Inferior parietal cortex (tissue), 1 donor: ENCODE measurements around the gene DGKE.

Source experiments
- DNase-seq: peaks from one replicate; pipeline ENCODE4 v3.0.0-alpha.2; 2016; ENCODE audit errors: extremely low spot score

DGKE gene

GRCh38 chr17:56849131-56849530, 15.2 kb downstream of the DGKE start:
- DNase-seq: no peak

- no peak for DNase-seq
Measured at GRCh38 chr17:56850591-56850990, 16.6 kb downstream of the DGKE start.

GRCh38 chr17:56851008-56851407, 17.1 kb downstream of the DGKE start:
- DNase-seq: no peak

- DNase-seq: no peak
Measured at GRCh38 chr17:56861899-56862298, 27.9 kb downstream of the DGKE start.

GRCh38 chr17:56863974-56864373, 30.0 kb downstream of the DGKE start:
- no peak for DNase-seq

GRCh38 chr17:56866076-56866475, 32.1 kb downstream of the DGKE start:
- no peak for DNase-seq

- no peak for DNase-seq
Measured at GRCh38 chr17:56866496-56866895, 32.5 kb downstream of the DGKE start.

GRCh38 chr17:56867948-56868376, 34.0 kb downstream of the DGKE start:
- no peak for DNase-seq

- no peak for DNase-seq
Measured at GRCh38 chr17:56868716-56869115, 34.8 kb downstream of the DGKE start.

- no peak for DNase-seq
Measured at GRCh38 chr17:56870081-56870651, 36.2 kb downstream of the DGKE start.

- DNase-seq: no peak
Measured at GRCh38 chr17:56876766-56877179, 42.8 kb downstream of the DGKE start.

GRCh38 chr17:56879280-56879679, 45.3 kb downstream of the DGKE start:
- DNase-seq: no peak

- DNase-seq: no peak
Measured at GRCh38 chr17:56880133-56880532, 46.2 kb downstream of the DGKE start.

- no peak for DNase-seq
Measured at GRCh38 chr17:56880571-56880970, 46.6 kb downstream of the DGKE start.

- no peak for DNase-seq
Measured at GRCh38 chr17:56881685-56882295, 47.8 kb downstream of the DGKE start.

- DNase-seq: no peak
Measured at GRCh38 chr17:56883616-56884015, 49.7 kb downstream of the DGKE start.

- no peak for DNase-seq
Measured at GRCh38 chr17:56884483-56885311, 50.7 kb downstream of the DGKE start.

- DNase-seq: no peak
Measured at GRCh38 chr17:56885312-56885657, 51.3 kb downstream of the DGKE start.

- DNase-seq: no peak
Measured at GRCh38 chr17:56886288-56886731, 52.4 kb downstream of the DGKE start.

- DNase-seq: no peak
Measured at GRCh38 chr17:56887105-56887504, 53.2 kb downstream of the DGKE start.

- DNase-seq: no peak
Measured at GRCh38 chr17:56887552-56888467, 53.9 kb downstream of the DGKE start.

- no peak for DNase-seq
Measured at GRCh38 chr17:56890390-56890789, 56.4 kb downstream of the DGKE start.
